GM19328 (cell line): ENCODE measurements around the gene SPATA2L.
"Not testable (repeated sequence)": the region's sequence is repeated elsewhere in the genome, so short reads cannot be mapped to it uniquely, and the experiment has no call there.

Experiments
- ATAC-seq: cut with Tn5 transposase; IDR thresholded peaks from one replicate; pipeline ENCODE4 v1.9.1; 2021; ENCODE audit warnings: mild to moderate bottlenecking, moderate library complexity; ENCODE audit not compliant: unreplicated experiment

SPATA2L gene

DNA sequence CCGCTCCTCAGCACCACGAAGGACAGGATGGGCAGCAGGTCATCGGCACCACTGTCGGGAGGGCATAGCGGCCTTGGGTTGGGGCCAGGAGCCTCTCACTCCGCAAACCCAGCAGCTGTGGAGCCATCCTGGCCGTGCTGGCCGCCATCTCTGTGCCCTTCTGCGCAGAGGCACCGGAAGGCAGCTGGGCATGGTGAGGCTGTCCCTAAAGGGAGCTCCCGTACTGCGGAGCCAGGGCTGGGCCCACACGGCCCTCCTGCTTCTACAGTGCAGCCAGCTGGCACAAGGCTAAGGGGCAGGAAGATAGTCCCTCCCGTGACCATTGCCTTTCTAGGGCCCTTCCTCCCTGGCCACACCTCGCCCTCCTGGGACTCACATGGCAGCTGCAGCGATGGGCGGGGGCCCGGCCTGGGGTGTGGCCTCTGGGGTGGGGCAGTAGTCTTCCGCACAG lies 7.0 kb upstream of the SPATA2L start:
- ATAC-seq = no peak

DNA sequence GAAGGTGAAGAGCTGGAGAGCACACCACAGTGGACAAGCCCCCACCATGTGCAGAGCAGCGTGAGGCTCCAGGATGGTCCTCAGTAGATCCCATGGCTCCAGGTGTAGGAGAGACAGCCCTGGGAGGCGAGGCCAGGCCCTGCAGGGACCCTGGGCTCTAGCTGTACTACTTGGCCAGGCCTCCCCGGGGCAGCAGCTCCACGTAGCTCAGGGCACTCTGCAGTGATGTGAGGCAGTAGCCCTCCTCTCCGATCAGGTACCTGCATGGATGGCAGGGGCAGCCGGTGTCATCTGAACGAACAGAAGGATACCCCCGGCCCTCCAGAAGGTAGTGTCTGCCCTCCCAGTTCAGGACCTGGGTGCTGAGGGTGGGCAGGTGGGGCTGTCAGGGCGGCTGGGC lies 6.2 kb upstream of the SPATA2L start:
- ATAC-seq = no peak

DNA sequence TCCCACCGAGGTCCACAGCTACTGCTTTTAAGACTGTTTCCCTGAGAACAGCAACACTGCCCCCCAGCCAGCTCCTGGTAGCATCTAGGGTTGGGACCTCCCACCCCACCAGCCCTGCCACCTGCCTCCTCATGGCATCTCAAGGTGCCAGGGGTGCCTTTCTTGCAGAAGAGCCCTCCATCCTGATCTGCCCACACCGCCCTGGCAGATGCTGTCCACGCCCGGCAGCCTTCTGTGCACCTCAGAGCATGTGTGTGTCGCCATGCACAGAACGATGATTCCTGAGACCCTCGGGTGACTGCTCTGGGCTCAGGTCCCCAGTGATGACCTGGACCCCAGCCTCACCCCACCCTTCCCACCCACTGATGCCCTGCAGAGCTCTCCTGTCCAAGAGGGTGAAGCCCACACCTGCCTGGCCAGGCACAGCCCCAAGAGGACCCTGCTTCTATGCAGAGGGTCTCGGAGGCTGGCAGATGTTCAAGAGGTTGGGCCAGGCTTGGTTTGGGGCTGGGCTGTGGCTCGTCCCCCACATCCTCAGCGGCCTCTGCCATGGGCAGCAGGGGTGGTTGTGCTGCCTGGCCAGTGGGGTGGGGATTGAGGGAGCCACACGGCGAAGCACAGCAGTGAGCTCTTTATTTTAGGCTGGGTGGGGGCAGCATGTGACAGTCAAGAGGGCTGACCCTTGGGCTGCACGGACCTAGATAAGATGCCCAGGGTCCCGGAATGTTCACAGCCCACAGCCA lies 5.2 kb upstream of the SPATA2L start:
- ATAC-seq = no peak

DNA sequence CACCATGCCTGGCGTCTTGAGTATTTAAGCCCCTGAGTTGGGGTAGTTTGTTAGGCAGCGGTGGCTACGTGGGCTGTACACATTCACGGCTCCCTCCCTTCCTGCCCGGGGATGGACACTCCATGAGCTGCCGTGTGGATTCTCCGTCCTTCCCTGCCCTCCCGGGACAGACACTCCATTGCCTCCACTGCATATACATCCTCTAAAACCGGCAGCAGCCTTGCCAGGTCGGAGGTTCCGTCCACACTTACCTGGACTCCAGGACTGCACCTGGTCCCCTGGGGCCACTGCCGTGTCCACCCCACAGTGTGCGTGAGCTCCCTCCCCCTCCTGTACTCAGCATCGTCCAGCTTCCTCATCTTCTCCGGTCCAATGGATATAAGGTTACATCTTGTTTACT lies 3.5 kb upstream of the SPATA2L start:
- no peak for ATAC-seq

DNA sequence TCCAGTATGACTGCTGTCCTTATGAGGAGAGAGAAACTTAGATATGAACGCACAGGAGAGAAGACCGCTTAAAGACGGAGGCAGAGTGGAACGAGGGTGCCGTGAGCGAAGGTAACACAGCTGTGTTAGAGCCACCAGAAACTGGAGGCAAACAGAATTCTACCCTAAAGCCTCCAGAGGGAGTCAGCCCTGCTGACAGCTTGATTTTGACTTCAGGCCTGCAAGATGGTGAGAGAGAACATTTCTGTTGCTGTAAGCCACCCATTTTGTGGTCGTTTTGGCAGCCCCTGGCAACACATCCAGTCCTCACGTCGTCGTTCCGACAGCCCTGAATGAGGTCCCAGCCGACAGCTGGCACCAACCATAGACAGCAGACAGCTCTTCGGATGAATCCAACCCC lies 2.8 kb upstream of the SPATA2L start:
- ATAC-seq = no peak

DNA sequence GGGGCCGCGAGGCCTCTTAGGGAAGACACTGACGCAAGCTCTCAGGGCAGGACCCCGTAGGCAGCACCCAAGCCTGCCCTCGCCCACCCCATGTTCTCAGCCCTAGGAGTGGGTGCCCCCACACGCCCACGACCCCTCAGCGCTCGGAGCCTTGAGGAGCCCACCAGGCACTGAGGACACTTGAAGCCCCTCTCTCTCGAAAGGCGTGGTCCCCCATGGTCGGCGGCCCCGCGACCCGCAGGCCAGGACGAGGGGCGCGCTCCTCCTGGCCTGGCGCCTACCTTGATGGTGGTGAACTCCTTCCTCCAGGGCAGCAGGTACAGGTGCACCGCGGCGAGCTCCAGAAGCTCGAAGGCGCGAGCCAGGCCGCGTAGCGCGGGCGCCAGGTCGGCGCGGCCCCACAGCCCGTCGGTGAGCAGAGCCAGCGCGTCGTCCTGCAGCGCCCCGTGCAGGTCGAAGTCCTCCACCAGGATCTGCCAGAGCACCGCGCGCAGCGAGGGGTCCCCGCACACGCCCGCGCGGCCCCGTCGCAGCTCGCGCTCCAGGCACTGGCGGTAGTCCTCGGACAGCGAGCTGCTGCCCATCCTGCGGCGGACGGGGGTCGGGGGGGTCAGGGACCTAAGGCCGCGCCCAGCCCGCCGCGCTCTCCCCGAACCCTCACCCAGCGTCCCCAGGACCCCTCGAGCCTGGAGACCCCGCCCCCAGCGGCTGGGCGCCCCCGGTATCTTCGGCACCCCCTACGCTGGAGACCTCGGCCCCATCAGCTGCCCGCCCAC lies 668 bp downstream of the SPATA2L start:
- ATAC-seq = no peak

DNA sequence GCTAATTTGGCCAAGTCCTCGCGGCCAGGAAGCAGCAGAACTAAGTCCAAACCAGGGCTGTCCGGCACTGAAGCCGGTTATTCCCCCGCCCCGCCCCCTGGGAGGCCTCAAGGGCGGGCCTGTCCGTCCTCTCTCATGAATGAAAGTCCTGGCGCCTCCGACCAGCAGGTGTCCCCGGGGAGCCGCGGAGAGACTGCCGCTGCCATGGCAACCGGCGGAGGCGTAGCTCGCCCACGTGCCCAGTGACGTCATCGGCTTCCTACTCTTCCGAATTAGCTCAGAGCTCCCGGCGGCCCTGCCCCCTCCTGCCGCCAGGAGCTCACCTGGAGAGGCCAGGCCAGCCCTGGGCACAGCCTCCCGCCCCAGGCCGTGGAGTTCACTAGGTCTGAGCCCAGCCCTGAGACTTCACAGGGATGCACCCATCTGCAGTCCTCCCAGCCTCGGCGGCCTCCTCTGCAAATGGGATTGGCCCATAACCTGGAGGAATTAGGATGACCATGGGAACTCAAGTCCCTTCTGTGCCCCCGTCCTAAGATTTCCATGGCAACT lies 1.3 kb downstream of the SPATA2L start:
- peak; percentile 35 for ATAC-seq

DNA sequence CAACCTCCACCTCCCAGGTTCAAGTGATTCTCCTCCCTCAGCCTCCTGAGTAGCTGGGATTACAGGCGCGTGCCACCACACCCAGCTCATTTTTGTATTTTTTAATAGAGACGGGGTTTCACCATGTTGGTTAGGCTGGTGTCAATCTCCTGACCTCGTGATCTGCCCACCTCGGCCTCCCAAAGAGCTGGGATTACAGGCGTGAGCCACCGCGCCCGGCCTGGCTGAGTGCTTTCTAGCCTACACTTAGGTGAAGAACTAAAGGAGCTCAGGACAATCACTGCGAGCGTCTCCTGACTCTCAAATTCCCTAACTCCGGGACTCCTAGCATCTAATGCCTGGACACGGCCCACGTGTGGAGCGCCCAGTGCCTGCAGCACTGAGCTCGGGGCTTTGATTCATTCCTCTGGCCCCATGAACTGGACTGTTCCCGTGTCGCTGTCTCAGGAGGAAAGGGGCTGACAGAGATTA lies 1.8 kb downstream of the SPATA2L start:
- not testable (repeated sequence) for ATAC-seq

DNA sequence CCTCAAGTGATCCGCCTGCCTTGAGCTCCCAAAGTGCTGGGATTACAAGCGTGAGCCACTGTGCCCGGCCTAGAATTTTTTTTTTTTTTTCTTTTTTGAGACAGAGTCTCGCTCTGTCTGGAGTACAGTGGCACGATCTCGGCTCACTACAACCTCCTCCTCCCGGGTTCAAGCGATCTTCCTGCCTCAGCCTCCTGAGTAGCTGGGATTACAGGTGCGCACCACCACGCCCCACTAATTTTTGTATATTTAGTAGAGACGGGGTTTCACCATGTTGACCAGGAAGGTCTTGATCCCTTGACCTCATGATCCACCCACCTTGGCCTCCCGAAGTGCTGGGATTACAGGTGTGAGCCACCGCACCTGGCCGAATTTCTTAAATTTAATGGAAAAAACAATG lies 2.8 kb downstream of the SPATA2L start:
- ATAC-seq = not testable (repeated sequence)

DNA sequence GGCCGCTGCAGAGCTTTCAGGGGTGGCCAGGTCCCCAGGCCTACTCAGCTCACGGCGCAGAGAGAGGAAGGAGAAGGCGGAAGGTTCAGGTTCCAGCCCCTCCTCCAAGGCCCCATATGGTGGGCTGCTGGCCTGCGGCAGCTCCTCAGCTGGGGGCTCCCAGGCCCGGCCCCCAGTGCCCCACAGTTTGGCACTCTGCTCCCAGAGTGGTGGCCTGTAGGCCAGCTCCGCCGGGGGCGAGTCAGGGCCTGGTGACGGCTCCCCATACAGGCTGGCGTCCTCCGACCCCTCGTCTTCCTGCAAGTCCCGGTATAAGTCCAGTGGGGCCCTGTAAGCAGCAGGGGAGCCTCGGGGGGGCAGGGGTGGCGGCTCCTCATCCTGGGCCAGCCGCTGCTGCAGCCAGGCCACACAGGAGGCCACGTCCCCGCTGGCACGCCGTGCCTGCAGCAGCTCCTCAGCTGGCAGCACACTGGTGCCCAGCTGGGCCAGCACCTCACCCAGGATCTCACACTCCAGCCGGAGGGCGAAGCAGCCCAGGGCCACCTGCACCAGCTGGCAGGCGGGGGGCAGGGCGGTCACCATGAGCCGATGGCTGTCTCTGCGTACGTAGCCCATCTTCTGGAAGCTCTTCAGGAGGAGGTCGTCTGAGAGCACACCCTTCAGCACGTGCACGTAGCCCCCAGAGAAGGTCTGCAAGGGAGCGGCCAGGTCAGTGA lies 3.7 kb downstream of the SPATA2L start:
- no peak for ATAC-seq

DNA sequence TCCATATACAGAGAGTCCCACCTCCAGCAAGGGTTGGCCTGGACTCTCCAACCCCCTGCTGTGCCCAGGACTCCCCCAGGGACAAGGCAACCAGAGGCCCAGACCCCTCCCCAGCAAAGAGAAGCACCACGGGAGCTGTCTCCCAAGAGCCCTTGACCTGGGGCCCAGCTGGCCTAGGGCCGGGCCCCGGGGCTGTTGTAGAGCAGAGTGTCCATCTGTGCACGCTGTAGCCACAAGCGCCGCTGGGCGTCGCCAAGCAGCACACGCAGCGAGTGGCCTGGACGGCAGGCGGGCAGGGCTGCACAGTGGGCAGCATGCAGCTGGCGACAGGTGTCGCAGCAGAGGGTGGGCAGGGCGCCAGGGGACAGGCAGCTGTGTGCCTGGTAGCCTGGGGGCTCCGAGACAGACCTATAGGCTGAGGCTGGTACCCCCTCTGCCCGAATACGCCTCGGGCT lies 4.3 kb downstream of the SPATA2L start:
- ATAC-seq = no peak

DNA sequence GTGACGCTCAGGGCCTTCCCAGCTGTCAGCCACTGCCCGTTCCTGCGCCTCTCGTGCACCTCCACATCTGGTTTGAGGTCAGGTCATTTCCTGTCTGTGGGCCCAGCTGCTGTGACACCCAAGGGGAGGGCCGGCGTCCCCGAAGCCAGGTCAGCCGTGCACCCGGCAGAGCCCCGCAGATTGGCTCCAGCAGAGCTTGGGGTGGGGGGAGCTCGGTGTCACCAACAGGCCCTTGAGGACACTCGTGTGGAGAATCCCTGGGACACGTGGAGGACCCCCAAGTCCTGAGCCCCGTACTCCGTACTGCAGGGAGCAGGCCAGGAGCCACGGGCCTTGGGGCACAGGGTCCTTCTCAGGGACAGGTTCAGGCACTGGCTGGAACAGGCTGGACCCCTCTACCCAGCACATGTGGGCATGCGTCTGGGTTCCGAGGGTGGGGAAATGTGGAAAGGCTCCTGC lies 4.8 kb downstream of the SPATA2L start:
- no peak for ATAC-seq

DNA sequence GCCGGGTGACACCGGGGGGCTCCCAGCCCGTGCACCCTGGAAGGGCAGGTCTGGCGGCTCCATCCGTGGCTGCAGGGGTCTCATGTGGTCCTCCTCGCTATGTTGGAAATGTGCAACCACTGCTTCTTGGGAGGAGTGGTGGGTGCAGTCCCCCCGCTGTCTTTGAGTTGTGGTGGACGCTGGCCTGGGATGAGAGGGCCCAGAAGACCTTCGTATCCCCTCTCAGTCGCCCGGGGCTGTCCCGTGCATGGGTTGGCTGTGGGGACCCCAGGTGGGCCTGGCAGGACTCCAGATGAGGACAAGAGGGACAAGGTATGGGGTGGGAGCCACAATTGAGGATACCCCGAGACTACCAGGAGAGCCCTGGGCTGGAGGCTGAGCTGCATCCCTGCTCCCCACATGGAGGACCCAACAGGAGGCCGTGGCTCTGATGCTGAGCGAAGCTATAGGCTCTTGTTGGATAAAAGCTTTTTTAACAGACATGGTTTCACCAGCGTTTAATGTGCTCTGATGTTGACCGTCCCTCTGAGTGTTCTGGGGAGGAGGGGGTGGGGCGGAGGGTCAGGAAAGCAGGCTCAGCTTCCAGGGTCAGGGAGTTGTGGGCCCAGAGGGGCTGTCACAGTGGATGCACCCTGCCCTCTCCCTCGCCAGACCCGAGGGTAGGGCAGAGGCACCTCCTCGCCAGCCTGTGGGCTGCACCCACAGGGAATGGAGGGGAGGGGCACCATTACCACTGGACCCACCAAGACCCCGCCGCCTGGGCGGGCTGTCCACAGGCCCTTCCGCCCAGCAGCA lies 5.4 kb downstream of the SPATA2L start:
- no peak for ATAC-seq

DNA sequence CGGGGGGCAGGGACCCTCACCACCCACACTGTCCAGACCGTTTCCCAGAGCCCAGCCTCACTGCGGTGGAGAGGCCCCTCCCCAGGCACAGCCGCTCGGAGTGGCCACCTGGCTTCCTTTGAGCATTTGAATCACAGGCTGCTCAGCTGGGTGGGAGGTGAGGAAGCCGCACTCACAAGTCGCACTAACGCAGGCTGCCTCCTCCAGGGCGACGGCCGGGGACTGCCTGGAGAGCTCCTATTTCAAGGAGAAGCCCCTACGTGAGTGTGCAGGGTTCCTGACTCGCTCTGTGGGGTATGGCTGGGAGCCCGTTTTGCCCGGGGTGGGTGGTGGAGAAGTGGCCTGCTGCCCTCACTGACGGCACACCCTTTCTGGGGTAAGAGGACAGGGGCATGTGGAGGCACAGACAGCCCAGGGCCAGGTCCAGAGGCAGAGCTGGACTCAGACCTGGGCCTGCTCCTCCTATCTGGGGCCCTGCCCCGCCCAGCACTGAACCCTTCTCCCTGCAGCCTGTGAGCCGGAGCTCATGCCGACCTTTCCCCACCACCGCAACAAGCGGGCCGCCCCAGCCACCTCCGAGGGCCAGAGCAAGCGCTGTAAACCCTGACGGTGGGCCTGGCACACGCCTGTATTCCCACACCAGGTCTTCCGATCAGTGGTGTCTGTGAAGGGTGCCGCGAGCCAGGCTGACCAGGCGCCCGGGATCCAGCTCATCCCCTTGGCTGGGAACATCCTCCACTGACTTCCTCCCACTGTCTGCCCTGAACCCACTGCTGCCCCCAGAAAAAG lies 6.2 kb downstream of the SPATA2L start:
- ATAC-seq = no peak

DNA sequence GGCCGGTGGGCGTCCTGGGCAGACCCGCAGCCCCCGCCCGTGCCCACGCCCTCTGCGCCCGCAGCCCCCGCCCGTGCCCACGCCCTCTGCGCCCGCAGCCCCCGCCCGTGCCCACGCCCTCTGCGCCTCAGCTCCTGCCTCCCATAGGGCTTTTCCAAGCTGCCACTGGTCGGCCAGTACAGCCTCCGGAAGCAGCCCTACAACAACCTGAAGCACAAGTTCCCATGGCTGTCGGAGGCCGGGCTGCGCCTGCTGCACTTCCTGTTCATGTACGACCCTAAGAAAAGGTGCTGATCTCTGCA lies 6.8 kb downstream of the SPATA2L start:
- ATAC-seq = not testable (repeated sequence)

DNA sequence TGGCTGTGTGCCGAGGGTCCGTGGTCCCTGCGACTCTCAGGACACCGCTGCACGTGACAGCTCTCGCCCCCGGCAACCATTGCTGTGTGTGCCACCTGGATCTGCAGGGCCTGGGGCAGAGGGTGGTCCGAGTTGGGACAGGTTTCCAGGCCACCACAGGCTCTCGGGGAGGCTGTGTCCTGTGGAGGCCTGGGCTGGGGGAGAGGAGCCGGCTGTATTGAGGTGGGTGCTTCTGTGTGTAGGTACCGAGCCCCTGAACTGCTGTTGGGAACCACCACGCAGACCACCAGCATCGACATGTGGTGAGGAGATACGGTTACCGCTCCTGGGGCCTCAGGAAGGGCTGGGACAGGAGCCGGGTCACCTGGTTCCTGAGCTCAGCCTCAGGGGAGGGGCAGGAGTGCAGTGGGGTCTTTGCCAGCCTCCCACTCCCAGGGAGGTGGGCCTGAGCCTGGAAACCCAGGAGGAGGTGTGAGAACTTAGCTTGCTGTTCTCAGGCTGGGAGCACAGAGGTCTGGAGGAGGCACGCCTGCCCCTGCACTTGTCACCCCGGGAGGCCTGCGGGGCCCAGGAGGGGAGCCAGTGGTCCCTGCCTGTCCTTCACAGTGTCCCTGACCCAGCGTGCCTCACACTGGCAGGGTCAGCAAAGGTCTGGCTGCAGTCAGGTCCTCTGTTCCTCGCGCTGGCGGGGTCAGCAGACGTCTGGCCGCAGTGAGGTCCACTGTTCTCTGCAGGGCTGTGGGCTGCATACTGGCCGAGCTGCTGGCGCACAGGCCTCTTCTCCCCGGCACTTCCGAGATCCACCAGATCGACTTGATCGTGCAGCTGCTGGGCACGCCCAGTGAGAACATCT lies 7.3 kb downstream of the SPATA2L start:
- no peak for ATAC-seq

DNA sequence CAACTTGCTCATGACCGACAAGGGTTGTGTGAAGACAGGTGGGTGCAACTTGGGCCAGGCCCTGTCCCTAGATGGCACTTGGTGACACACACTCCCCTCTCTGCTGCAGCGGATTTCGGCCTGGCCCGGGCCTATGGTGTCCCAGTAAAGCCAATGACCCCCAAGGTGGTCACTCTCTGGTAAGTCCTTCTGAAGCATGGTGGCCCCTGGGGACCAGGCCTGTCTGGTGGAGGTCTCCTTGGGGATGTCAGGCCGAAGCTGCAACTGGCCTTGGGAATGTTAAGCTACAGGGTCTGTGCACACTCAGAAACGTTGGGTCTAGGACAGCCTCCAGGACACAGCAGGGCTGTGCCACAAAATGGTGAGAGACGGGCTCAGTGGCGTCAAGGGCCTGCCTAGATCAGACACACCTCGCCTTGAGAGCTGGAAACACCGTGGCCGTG lies 8.2 kb downstream of the SPATA2L start:
- no peak for ATAC-seq

DNA sequence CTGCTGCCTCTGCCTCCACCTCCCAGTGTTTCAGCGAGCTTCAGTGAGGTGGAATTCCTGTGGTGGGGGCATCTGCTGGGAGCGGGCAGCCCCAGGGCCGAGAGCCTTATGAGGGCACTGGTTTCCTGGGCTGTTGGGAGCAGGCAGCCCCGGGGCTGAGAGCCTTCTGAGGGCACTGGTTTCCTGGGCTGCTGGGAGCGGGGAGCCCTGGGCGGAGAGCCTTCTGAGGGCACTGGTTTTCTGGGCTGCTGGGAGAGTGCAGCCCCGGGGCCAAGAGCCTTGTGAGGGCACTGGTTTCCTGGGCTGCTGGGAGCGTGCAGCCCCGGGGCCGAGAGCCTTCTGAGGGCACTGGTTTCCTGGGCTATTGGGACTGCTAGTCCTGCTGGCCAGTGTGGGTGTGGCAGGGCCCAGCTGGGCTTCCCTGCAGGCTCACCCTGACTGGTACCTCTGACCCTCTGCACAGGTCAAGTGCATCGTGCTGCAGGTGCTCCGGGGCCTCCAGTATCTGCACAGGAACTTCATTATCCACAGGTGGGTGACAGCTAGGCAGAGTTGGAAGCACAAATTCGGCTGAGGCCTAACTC lies 9.4 kb downstream of the SPATA2L start:
- no peak for ATAC-seq
